ENCODE measurements around the gene B4GALT4.

Gene B4GALT4

GRCh38 chr3:119239206-119239820 is 1.4 kb downstream of the B4GALT4 start:
- no peak for TF ChIP-seq ZNF70 (CRISPR knock-in tag; IDR thresholded peaks at IDR 0.05)
- TF ChIP-seq CSDC2 (CRISPR knock-in tag; IDR thresholded peaks at IDR 0.05): no peak
- no peak for TF ChIP-seq ZNF565 (CRISPR knock-in tag; conservative IDR thresholded peaks at IDR 0.05; ENCODE audit: low read depth)
- TF ChIP-seq ISL1 (CRISPR knock-in tag; IDR thresholded peaks at IDR 0.05): no peak
- TF ChIP-seq POU6F1 (CRISPR knock-in tag; IDR thresholded peaks at IDR 0.05; ENCODE audit: borderline replicate concordance, low read depth): no peak
- TF ChIP-seq ZFP30 (CRISPR knock-in tag; IDR thresholded peaks at IDR 0.05): no peak
- TF ChIP-seq PPARA (CRISPR knock-in tag; IDR thresholded peaks at IDR 0.05; ENCODE audit: borderline replicate concordance): no peak
- no peak for TF ChIP-seq ESRRG (CRISPR knock-in tag; IDR thresholded peaks at IDR 0.05)
- TF ChIP-seq BACH2 (CRISPR knock-in tag; IDR thresholded peaks at IDR 0.05; ENCODE audit: borderline replicate concordance): no peak
- TF ChIP-seq SNAI2 (CRISPR knock-in tag; IDR thresholded peaks at IDR 0.05): no peak
- no peak for TF ChIP-seq CSRNP3 (CRISPR knock-in tag; IDR thresholded peaks at IDR 0.05)
- TF ChIP-seq RARB (CRISPR knock-in tag; IDR thresholded peaks at IDR 0.05): no peak
- no peak for TF ChIP-seq GLIS3 (CRISPR knock-in tag; IDR thresholded peaks at IDR 0.05)
- TF ChIP-seq ZFP3 (CRISPR knock-in tag; IDR thresholded peaks at IDR 0.05): no peak

GRCh38 chr3:119238363-119238762 is 2.3 kb downstream of the B4GALT4 start:
- TF ChIP-seq OSR1 (CRISPR knock-in tag; IDR thresholded peaks at IDR 0.05): no peak
- TF ChIP-seq ZC3H10 (CRISPR knock-in tag; IDR thresholded peaks at IDR 0.05): no peak
- TF ChIP-seq ZNF70 (CRISPR knock-in tag; IDR thresholded peaks at IDR 0.05): no peak
- no peak for TF ChIP-seq CREB5 (CRISPR knock-in tag; IDR thresholded peaks at IDR 0.05; ENCODE audit: low read depth)
- no peak for TF ChIP-seq TSHZ2 (CRISPR knock-in tag; IDR thresholded peaks at IDR 0.05)
- TF ChIP-seq PATZ1 (CRISPR knock-in tag; IDR thresholded peaks at IDR 0.05; ENCODE audit: borderline replicate concordance): no peak
- no peak for TF ChIP-seq CSDC2 (CRISPR knock-in tag; IDR thresholded peaks at IDR 0.05)
- no peak for ATAC-seq

More at GRCh38 chr3:119239206-119239820, 1.4 kb downstream of the B4GALT4 start:
- ATAC-seq: no peak

- no peak for ATAC-seq
- no peak for TF ChIP-seq PPARA (CRISPR knock-in tag; IDR thresholded peaks at IDR 0.05; ENCODE audit: borderline replicate concordance)
- no peak for TF ChIP-seq ZFP3 (CRISPR knock-in tag; IDR thresholded peaks at IDR 0.05)
- no peak for TF ChIP-seq GLIS3 (CRISPR knock-in tag; IDR thresholded peaks at IDR 0.05)
- TF ChIP-seq ZNF70 (CRISPR knock-in tag; IDR thresholded peaks at IDR 0.05): no peak
- TF ChIP-seq ZFP30 (CRISPR knock-in tag; IDR thresholded peaks at IDR 0.05): no peak
- no peak for TF ChIP-seq PATZ1 (CRISPR knock-in tag; IDR thresholded peaks at IDR 0.05; ENCODE audit: borderline replicate concordance)
- TF ChIP-seq CREB5 (CRISPR knock-in tag; IDR thresholded peaks at IDR 0.05; ENCODE audit: low read depth): no peak
- TF ChIP-seq ARNTL (CRISPR knock-in tag; IDR thresholded peaks at IDR 0.05; ENCODE audit: borderline replicate concordance, low read depth): no peak
- TF ChIP-seq POU6F1 (CRISPR knock-in tag; IDR thresholded peaks at IDR 0.05; ENCODE audit: borderline replicate concordance, low read depth): no peak
- no peak for TF ChIP-seq TCF4 (CRISPR knock-in tag; IDR thresholded peaks at IDR 0.05; ENCODE audit: borderline replicate concordance)
- TF ChIP-seq OSR1 (CRISPR knock-in tag; IDR thresholded peaks at IDR 0.05): no peak
- no peak for TF ChIP-seq ZNF565 (CRISPR knock-in tag; conservative IDR thresholded peaks at IDR 0.05; ENCODE audit: low read depth)
- no peak for TF ChIP-seq ZNF8 (CRISPR knock-in tag; IDR thresholded peaks at IDR 0.05)
- no peak for TF ChIP-seq ISL1 (CRISPR knock-in tag; IDR thresholded peaks at IDR 0.05)
- TF ChIP-seq CSDC2 (CRISPR knock-in tag; IDR thresholded peaks at IDR 0.05): no peak
Measured at GRCh38 chr3:119237299-119237698, 3.4 kb downstream of the B4GALT4 start.
